ENCODE data around the gene ABI2. TPM values are rescaled to one million over a fixed set of nuclear protein-coding genes. Genes with fewer than 3 reads are reported as not detected.

The ABI2 gene
- total RNA-seq, 1 experiment from 2014 or later = 50.7 TPM

DNA sequence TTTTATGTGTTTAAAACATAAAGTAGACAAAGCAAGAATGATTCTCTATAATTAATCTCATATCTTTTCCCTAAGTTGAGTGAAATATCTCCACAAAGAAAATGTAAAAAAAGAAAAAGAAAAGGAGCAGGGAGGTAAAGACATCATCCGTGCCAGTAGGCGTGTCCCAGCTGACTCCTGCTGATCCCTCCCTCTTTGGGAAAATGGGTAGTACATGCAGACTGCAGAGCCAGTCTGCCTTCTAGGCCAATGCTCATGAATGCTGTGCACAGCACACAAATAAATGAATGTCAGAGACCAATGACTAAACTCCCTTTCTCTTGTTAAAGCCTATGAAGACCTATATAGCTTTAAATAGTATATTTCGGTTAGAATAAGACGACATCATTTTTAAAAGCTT is 142.2 kb downstream of the ABI2 start:
- H3K27ac ChIP-seq (ENCODE audit: low read length) = no peak overlapping the region
- no peak overlapping the region for H3K4me3 ChIP-seq (ENCODE audit: low read length)
- TF ChIP-seq, protein P1, sequence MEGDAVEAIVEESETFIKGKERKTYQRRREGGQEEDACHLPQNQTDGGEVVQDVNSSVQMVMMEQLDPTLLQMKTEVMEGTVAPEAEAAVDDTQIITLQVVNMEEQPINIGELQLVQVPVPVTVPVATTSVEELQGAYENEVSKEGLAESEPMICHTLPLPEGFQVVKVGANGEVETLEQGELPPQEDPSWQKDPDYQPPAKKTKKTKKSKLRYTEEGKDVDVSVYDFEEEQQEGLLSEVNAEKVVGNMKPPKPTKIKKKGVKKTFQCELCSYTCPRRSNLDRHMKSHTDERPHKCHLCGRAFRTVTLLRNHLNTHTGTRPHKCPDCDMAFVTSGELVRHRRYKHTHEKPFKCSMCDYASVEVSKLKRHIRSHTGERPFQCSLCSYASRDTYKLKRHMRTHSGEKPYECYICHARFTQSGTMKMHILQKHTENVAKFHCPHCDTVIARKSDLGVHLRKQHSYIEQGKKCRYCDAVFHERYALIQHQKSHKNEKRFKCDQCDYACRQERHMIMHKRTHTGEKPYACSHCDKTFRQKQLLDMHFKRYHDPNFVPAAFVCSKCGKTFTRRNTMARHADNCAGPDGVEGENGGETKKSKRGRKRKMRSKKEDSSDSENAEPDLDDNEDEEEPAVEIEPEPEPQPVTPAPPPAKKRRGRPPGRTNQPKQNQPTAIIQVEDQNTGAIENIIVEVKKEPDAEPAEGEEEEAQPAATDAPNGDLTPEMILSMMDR (conservative IDR thresholded peaks at IDR 0.05; ENCODE audit: low read depth, low read length) = no peak
- TF ChIP-seq EZH2phosphoT487 (IDR thresholded peaks at IDR 0.05; ENCODE audit: borderline replicate concordance, low read length) = no peak
- no peak for TF ChIP-seq EZH2 (IDR thresholded peaks at IDR 0.05; ENCODE audit: low read length, unreplicated experiment)
- intact Hi-C loops (cut with micrococcal nuclease) = no loop called here
- H4K20me1 ChIP-seq (ENCODE audit: low read length) = no peaks in the 10 kb centered on the region
- H3K4me2 ChIP-seq (ENCODE audit: low read length) = no peak overlapping the region
- ChIA-PET POLR2A (ENCODE audit: unreplicated experiment) (no interaction called here), CTCF (interaction anchor here (0.6 kb wide), 1 partner anchor 63 kb away, joined by 5 read pairs; no protein-coding TSS in a partner anchor)
- no peak for DNase-seq
- H3K4me1 ChIP-seq (ENCODE audit: insufficient read depth, low read length) = no peaks in the 10 kb centered on the region
- no peak for ATAC-seq
- H3K9me2 ChIP-seq (replicated peaks; ENCODE audit: low read length) = no peaks in the 10 kb centered on the region
- H3K27me3 ChIP-seq (ENCODE audit: low read length) = no peaks in the 10 kb centered on the region
- H3F3A ChIP-seq (ENCODE audit: low read length, unreplicated experiment) = no peaks in the 10 kb centered on the region
- no peaks in the 10 kb centered on the region for H3K9me3 ChIP-seq (ENCODE audit: low read length)
- H3K9ac ChIP-seq (ENCODE audit: low read length) = no peak overlapping the region
- BruUV-seq (replicated peaks) = no TSS peak
- no peak overlapping the region for H2AFZ ChIP-seq (ENCODE audit: low read length)
- H3K36me3 ChIP-seq (ENCODE audit: low read depth, low read length) = no peaks in the 10 kb centered on the region
- no peaks in the 10 kb centered on the region for H3K79me2 ChIP-seq (ENCODE audit: low read length)

GRCh38 chr2:203471323-203471722 is 143.1 kb downstream of the ABI2 start:
- Histone ChIP-seq H3K9me2 (replicated peaks; ENCODE audit: low read length) (no peaks in the 10 kb centered on the region), H3K27ac (ENCODE audit: low read length) (no peak overlapping the region), H3K4me2 (ENCODE audit: low read length) (no peak overlapping the region), H3K9me3 (ENCODE audit: low read length) (no peaks in the 10 kb centered on the region), H4K20me1 (ENCODE audit: low read length) (no peaks in the 10 kb centered on the region), H3K4me3 (ENCODE audit: low read length) (no peak overlapping the region), H3K27me3 (ENCODE audit: low read length) (no peaks in the 10 kb centered on the region), H3K79me2 (ENCODE audit: low read length) (no peaks in the 10 kb centered on the region), H3K4me1 (ENCODE audit: insufficient read depth, low read length) (no peaks in the 10 kb centered on the region), H3K36me3 (ENCODE audit: low read depth, low read length) (no peaks in the 10 kb centered on the region), H3K9ac (ENCODE audit: low read length) (no peak overlapping the region), H2AFZ (ENCODE audit: low read length) (no peak overlapping the region), H3F3A (ENCODE audit: low read length, unreplicated experiment) (no peaks in the 10 kb centered on the region)
- CTCF ChIA-PET = no interaction called here
- intact Hi-C loops (cut with micrococcal nuclease) = no loop called here
- BruUV-seq (replicated peaks) = no TSS peak
- DNase-seq (no peak), ATAC-seq (no peak)
- TF ChIP-seq EZH2phosphoT487 (IDR thresholded peaks at IDR 0.05; ENCODE audit: borderline replicate concordance, low read length) (no peak), EZH2 (IDR thresholded peaks at IDR 0.05; ENCODE audit: low read length, unreplicated experiment) (no peak)
- TF ChIP-seq, protein P1 (conservative IDR thresholded peaks at IDR 0.05; ENCODE audit: low read depth, low read length) = no peak
- POLR2A ChIA-PET (ENCODE audit: unreplicated experiment) = no interaction called here

DNA sequence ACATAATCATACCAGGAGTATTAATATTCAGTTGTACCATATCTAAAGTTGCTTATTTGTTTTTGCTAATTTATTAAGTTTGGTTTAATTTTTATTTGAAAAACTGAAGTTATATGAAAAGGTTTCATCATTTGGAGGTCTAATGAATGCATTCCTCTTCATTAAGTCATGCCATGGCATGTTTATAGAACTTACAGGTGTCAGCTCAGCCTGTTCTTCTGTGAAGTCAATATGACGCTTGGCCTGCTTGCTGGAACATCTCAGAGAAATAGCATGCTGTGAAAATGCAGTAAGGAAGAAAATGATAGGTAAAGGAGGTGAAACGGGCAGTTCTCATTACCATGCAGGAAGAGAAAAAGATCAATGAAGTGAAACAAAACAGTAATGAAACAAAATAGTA is 148.7 kb downstream of the ABI2 start:
- Histone ChIP-seq H3K9ac (ENCODE audit: low read length) (no peak overlapping the region), H3K4me2 (ENCODE audit: low read length) (no peak overlapping the region), H3K79me2 (ENCODE audit: low read length) (no peaks in the 10 kb centered on the region), H3F3A (ENCODE audit: low read length, unreplicated experiment) (no peaks in the 10 kb centered on the region), H3K9me3 (ENCODE audit: low read length) (no peaks in the 10 kb centered on the region), H2AFZ (ENCODE audit: low read length) (no peak overlapping the region), H3K4me1 (ENCODE audit: insufficient read depth, low read length) (no peaks in the 10 kb centered on the region), H3K27me3 (ENCODE audit: low read length) (no peaks in the 10 kb centered on the region), H3K36me3 (ENCODE audit: low read depth, low read length) (no peaks in the 10 kb centered on the region), H3K4me3 (ENCODE audit: low read length) (no peak overlapping the region), H4K20me1 (ENCODE audit: low read length) (no peaks in the 10 kb centered on the region), H3K9me2 (replicated peaks; ENCODE audit: low read length) (no peaks in the 10 kb centered on the region), H3K27ac (ENCODE audit: low read length) (no peak overlapping the region)
- DNase-seq (no peak), ATAC-seq (no peak)
- intact Hi-C loops (cut with micrococcal nuclease) = no loop called here
- POLR2A ChIA-PET (ENCODE audit: unreplicated experiment) = no interaction called here
- TF ChIP-seq EZH2phosphoT487 (IDR thresholded peaks at IDR 0.05; ENCODE audit: borderline replicate concordance, low read length) (no peak), EZH2 (IDR thresholded peaks at IDR 0.05; ENCODE audit: low read length, unreplicated experiment) (no peak)
- TF ChIP-seq, protein P1 (conservative IDR thresholded peaks at IDR 0.05; ENCODE audit: low read depth, low read length) = no peak
- BruUV-seq (replicated peaks) = no TSS peak
- CTCF ChIA-PET = interaction anchor here (0.5 kb wide), 1 partner anchor 300 kb away, joined by 6 read pairs; no protein-coding TSS in a partner anchor

Data from PC-3 (cell line).